Hepatocyte (in vitro differentiated cells): ENCODE data around the gene H2AZ1.

Source experiments
- EZH2 ChIP-seq: fragments of 200-600 bp; sonication (generic); IDR thresholded peaks from 2 replicates; pipeline ENCODE4 v1.6.1; 2016; ENCODE audit warnings: antibody characterized with exemption, mild to moderate bottlenecking, borderline replicate concordance
- EZH2phosphoT487 ChIP-seq: fragments of 200-600 bp; sonication (generic); IDR thresholded peaks from one replicate; pipeline ENCODE4 v1.6.1; 2018; ENCODE audit warnings: antibody characterized with exemption, mild to moderate bottlenecking, low read depth, moderate library complexity; ENCODE audit not compliant: unreplicated experiment, severe bottlenecking
- TF ChIP-seq, protein P1 (sequence below): fragments of 200-600 bp; sonication (generic); IDR thresholded peaks from 2 replicates; pipeline ENCODE4 v1.5.1; 2016; ENCODE audit warnings: antibody characterized with exemption, mild to moderate bottlenecking; ENCODE audit not compliant: poor library complexity

DNA sequence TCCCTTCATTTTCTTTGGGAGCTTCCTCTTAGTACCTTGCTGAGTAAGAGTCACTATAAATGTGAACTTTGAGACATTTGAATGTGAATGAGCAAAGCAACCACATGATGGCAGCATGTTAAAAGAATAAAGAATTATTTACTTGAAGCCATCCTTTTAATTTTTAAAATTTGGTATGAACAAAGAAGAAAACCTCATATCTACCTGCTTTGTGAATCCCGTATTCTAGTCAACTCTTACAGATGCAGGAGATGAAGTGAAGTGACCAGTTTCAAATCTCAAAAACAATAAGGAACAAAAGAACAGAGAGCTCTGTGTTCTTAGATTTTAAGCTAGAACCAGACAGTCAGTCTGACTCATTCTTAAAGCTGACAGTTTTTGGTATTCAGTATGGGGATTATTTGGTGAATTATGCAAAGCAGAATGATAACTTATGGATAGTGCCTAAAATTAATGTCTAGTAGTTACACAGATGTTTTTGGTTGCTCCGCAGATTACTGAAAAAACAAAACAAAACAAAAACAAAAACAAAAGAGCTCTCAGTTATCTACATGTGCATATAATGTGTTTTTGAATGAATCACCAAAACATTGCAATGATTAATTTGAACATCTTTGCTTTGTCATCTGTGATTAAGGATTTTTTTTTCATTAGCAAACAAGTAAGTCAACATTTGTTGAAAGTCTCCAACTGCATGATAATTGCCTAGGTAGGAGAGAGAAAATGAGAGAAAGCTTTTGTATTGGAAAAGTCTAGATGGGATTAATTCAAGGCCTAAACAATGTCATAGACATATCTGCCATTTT, 48.2 kb upstream of the H2AZ1 start:
- TF ChIP-seq, protein P1, sequence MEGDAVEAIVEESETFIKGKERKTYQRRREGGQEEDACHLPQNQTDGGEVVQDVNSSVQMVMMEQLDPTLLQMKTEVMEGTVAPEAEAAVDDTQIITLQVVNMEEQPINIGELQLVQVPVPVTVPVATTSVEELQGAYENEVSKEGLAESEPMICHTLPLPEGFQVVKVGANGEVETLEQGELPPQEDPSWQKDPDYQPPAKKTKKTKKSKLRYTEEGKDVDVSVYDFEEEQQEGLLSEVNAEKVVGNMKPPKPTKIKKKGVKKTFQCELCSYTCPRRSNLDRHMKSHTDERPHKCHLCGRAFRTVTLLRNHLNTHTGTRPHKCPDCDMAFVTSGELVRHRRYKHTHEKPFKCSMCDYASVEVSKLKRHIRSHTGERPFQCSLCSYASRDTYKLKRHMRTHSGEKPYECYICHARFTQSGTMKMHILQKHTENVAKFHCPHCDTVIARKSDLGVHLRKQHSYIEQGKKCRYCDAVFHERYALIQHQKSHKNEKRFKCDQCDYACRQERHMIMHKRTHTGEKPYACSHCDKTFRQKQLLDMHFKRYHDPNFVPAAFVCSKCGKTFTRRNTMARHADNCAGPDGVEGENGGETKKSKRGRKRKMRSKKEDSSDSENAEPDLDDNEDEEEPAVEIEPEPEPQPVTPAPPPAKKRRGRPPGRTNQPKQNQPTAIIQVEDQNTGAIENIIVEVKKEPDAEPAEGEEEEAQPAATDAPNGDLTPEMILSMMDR, result peak; percentile 75
- TF ChIP-seq EZH2phosphoT487 (no peak), EZH2 (no peak)
